AG09309 (cell line): ENCODE data around the gene FIGN.
A peak's percentile ranks its signal among the peaks of the same experiment; 100 is the strongest.

ENCODE experiments used
- DNase-seq: peaks from one replicate; pipeline ENCODE4 v3.0.0-alpha.2; 2010; ENCODE audit warnings: low read depth
- H3K4me3 ChIP-seq: 2 replicates; pipeline ENCODE4 v1.5.1; 2011; ENCODE audit warnings: mild to moderate bottlenecking, low read depth, low read length, moderate library complexity; ENCODE audit not compliant: control insufficient read depth
- TF ChIP-seq, protein P1 (sequence below): IDR thresholded peaks from 2 replicates; pipeline ENCODE4 v1.5.1; 2011; ENCODE audit warnings: mild to moderate bottlenecking, low read depth, low read length, inconsistent platforms; ENCODE audit not compliant: insufficient read depth, control insufficient read depth; ENCODE audit errors: missing control alignments

FIGN gene

GRCh38 chr2:163774862-163775261, 39.1 kb upstream of the FIGN start:
- DNase-seq: peak; percentile 74
- no peak overlapping the region for H3K4me3 ChIP-seq
- TF ChIP-seq, protein P1, sequence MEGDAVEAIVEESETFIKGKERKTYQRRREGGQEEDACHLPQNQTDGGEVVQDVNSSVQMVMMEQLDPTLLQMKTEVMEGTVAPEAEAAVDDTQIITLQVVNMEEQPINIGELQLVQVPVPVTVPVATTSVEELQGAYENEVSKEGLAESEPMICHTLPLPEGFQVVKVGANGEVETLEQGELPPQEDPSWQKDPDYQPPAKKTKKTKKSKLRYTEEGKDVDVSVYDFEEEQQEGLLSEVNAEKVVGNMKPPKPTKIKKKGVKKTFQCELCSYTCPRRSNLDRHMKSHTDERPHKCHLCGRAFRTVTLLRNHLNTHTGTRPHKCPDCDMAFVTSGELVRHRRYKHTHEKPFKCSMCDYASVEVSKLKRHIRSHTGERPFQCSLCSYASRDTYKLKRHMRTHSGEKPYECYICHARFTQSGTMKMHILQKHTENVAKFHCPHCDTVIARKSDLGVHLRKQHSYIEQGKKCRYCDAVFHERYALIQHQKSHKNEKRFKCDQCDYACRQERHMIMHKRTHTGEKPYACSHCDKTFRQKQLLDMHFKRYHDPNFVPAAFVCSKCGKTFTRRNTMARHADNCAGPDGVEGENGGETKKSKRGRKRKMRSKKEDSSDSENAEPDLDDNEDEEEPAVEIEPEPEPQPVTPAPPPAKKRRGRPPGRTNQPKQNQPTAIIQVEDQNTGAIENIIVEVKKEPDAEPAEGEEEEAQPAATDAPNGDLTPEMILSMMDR: no peak

GRCh38 chr2:163773276-163773675, 37.5 kb upstream of the FIGN start:
- no peak overlapping the region for H3K4me3 ChIP-seq
- TF ChIP-seq, protein P1: no peak
- no peak for DNase-seq

GRCh38 chr2:163771596-163771995, 35.8 kb upstream of the FIGN start:
- DNase-seq: no peak
- no peak overlapping the region for H3K4me3 ChIP-seq
- TF ChIP-seq, protein P1: no peak

DNA sequence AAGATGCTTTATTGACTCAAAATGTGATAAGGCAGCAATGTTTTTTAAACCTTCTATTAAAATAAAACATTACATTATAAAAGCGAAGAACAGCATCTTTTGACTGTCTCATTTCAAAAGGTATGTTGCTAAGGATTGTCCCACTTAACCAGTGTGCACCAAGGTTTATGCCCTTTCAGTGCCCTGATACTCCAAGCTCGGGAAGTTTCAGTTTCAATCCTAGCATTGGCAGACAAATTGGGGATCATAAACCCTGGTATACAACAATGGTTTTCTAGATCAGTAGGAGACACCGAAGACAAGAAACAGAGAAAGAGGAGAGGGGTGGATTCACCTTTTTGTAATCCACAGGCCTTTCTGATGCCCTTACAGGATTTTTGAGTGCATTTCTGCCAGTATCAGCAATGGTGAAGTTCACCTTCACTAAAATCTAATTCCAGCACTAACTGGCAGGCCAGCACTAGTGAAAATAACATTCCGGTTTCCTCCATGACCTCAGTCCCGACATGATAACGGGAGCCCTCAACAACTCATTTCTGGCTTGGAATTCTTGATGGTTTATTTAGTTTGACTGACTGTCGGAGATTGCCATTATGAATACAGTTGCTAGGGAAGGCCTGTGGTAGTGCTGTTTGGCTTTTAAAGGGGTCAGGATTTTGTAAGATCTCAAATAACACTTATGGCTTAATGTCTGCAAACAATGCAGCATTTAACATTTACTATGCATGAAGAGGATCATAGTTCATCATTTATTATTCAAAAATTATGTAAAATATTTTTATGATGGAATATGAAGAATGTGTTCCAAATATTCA, 33.3 kb upstream of the FIGN start:
- TF ChIP-seq, protein P1: no peak

GRCh38 chr2:163767097-163767496, 31.3 kb upstream of the FIGN start:
- TF ChIP-seq, protein P1: no peak
- no peak for DNase-seq
- H3K4me3 ChIP-seq: no peak overlapping the region

More for the DNA sequence above, 33.3 kb upstream of the FIGN start:
- no peak for DNase-seq
- no peak overlapping the region for H3K4me3 ChIP-seq

DNA sequence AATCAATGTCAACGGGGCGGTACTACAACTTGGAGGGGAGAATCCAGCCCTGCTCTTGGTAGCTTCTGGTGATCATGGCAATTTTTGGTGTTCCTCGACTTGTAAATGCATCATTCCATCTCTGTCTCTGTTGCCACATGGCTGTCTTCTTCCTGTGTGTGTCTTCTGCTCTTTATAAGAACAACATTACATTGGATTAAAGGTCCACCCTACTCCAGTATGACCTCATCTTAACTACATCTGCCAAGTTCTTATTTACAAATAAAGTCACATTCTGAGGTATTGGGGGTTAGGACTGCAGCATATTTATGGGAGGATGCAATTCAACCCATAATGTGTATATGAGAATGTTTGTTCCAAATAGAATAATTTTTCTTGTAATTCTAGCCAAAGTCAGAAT, 28.8 kb upstream of the FIGN start:
- no peak for DNase-seq
- TF ChIP-seq, protein P1: no peak

More for the DNA sequence above, 28.8 kb upstream of the FIGN start:
- no peak overlapping the region for H3K4me3 ChIP-seq
